ENCODE results near the gene PHLPP1.

Gene PHLPP1

GRCh38 chr18:62786689-62787088 is 71.3 kb downstream of the PHLPP1 start:
- DNase-seq (ENCODE audit: low spot score) = no peak
- in situ Hi-C loops (cut with MboI; ENCODE audit: low pct_unique_long_range_greater_than_20kb, low sequenced_read_pairs, unreplicated experiment) = no loop called here
- TF ChIP-seq, protein P1, sequence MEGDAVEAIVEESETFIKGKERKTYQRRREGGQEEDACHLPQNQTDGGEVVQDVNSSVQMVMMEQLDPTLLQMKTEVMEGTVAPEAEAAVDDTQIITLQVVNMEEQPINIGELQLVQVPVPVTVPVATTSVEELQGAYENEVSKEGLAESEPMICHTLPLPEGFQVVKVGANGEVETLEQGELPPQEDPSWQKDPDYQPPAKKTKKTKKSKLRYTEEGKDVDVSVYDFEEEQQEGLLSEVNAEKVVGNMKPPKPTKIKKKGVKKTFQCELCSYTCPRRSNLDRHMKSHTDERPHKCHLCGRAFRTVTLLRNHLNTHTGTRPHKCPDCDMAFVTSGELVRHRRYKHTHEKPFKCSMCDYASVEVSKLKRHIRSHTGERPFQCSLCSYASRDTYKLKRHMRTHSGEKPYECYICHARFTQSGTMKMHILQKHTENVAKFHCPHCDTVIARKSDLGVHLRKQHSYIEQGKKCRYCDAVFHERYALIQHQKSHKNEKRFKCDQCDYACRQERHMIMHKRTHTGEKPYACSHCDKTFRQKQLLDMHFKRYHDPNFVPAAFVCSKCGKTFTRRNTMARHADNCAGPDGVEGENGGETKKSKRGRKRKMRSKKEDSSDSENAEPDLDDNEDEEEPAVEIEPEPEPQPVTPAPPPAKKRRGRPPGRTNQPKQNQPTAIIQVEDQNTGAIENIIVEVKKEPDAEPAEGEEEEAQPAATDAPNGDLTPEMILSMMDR (IDR thresholded peaks at IDR 0.05; ENCODE audit: extremely low read depth, insufficient read depth, missing control alignments) = no peak

DNA sequence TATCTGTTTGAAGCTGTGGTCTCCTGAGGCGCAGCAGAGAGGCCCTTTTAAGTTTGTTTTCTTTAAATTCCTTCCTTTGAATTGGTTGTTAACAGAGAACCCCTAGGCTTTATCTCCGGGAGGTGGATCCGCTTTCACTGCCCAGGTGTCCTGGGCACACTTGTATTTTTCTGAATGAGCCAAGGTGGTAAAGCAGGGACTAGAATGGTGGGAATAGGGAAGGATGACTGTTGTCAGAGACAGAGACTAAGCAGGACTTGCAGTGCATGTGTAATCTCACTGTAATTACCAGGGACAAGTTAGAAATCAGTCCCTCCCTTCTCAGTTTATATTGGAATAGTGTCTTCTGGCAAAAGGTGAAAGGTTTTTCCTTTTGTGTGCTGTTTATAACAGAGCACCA is 72.8 kb downstream of the PHLPP1 start:
- in situ Hi-C loops (cut with MboI; ENCODE audit: low pct_unique_long_range_greater_than_20kb, low sequenced_read_pairs, unreplicated experiment) = no loop called here
- no peak for DNase-seq (ENCODE audit: low spot score)
- TF ChIP-seq, protein P1 (IDR thresholded peaks at IDR 0.05; ENCODE audit: extremely low read depth, insufficient read depth, missing control alignments) = no peak

DNA sequence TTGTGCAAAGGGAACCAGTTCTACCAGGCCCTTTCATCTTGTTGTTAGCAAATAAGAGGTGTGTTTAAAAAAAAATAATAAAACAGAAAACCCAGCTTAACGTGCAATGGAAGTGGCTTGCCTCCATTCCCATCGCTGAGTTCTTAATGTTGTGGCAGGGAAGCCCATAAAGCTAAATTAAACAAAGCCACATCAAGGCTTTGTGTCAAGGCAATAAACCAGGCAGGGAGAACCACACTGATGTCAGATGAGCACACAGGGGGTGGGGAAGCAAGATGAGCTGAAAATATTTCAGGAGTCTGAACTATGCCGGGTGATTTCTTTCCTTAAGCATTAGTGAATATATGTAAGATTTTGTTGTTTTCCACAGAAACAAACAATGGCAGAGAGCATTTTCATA is 73.5 kb downstream of the PHLPP1 start:
- TF ChIP-seq, protein P1 (IDR thresholded peaks at IDR 0.05; ENCODE audit: extremely low read depth, insufficient read depth, missing control alignments) = no peak
- no peak for DNase-seq (ENCODE audit: low spot score)
- in situ Hi-C loops (cut with MboI; ENCODE audit: low pct_unique_long_range_greater_than_20kb, low sequenced_read_pairs, unreplicated experiment) = no loop called here

DNA sequence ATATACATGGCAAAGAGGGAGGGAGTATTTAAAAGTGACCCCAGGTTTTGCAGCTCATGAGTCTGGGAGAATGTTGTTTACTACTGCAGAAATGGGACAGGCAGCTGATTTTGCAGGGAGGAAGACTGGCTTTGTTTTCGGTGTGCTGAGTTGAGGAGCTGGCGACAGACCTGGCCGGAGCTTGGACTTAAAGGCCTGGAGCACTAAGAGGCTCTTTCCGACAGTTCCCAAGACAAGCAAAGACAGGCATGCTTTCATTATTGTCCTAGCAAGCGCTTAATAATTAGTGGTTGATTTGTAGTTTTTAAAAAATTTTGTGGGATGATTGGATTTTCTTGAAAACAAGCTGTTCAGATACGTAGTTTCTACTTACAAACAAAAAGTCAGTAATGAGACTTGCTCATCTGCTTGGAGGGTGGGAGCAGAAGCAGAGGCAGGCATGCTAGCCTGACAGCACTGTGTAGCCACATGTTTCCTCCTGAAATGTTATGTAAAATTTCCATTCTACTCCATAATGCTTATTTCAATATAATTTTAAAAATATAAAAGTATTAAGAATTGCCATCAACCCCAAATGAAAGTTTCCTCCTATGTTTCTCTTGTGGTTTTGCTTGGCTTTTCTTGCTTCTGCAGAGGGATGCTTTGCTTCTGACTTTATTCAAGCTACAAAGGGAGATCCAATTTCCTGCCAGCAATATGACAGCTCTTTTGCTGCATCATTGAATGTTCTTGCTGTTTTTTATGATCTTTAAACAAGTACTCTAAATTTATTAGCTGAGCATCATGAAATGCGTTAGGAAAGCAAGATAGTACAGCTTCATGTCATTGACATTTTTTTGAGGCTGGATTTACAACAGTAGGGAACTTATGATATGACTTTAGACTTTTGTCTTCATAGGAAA is 75.8 kb downstream of the PHLPP1 start:
- in situ Hi-C loops (cut with MboI; ENCODE audit: low pct_unique_long_range_greater_than_20kb, low sequenced_read_pairs, unreplicated experiment) = no loop called here
- DNase-seq (ENCODE audit: low spot score) = no peak
- TF ChIP-seq, protein P1 (IDR thresholded peaks at IDR 0.05; ENCODE audit: extremely low read depth, insufficient read depth, missing control alignments) = no peak

DNA sequence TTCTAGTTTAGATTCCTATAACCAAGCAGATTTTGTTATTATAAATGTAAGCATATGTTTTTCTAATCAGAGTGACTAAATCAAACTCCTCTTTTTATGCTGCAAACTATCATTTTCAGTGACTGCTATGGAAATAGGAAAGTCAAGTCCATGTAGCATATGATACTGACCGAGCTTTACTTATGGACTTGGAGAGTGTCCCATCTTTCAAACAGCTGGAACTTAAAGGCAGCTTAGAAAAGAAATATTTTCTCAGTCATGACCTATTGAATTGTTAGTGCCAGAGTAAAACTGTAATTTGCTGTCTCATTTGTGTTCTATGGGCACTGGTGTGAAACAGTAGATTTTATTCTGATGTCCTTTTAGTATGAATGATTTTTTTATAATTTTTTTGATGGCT is 76.7 kb downstream of the PHLPP1 start:
- in situ Hi-C loops (cut with MboI; ENCODE audit: low pct_unique_long_range_greater_than_20kb, low sequenced_read_pairs, unreplicated experiment) = no loop called here
- TF ChIP-seq, protein P1 (IDR thresholded peaks at IDR 0.05; ENCODE audit: extremely low read depth, insufficient read depth, missing control alignments) = no peak
- no peak for DNase-seq (ENCODE audit: low spot score)

- in situ Hi-C loops (cut with MboI; ENCODE audit: low pct_unique_long_range_greater_than_20kb, low sequenced_read_pairs, unreplicated experiment) = no loop called here
- TF ChIP-seq, protein P1 (IDR thresholded peaks at IDR 0.05; ENCODE audit: extremely low read depth, insufficient read depth, missing control alignments) = no peak
- no peak for DNase-seq (ENCODE audit: low spot score)
Measured at GRCh38 chr18:62795813-62796212, 80.5 kb downstream of the PHLPP1 start.
